ENCODE measurements around the gene ZNF658.
"Not testable (repeated sequence)": the region's sequence is repeated elsewhere in the genome, so short reads cannot be mapped to it uniquely, and the experiment has no call there.

DNA sequence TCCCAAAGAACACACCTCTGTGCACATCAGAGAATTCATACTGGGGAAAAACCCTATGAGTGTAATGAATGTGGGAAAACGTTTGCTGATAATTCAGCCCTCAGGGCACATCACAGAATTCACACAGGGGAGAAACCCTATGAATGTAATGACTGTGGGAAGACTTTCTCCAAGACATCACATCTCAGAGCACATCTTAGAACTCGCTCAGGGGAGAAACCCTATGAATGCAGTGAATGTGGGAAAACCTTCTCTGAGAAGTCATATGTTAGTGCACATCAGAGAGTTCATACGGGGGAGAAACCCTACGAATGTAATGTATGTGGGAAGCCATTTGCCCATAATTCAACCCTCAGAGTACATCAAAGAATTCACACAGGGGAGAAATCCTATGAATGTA lies 19.5 kb downstream of the ZNF658 start:
- TF ChIP-seq, protein P1, sequence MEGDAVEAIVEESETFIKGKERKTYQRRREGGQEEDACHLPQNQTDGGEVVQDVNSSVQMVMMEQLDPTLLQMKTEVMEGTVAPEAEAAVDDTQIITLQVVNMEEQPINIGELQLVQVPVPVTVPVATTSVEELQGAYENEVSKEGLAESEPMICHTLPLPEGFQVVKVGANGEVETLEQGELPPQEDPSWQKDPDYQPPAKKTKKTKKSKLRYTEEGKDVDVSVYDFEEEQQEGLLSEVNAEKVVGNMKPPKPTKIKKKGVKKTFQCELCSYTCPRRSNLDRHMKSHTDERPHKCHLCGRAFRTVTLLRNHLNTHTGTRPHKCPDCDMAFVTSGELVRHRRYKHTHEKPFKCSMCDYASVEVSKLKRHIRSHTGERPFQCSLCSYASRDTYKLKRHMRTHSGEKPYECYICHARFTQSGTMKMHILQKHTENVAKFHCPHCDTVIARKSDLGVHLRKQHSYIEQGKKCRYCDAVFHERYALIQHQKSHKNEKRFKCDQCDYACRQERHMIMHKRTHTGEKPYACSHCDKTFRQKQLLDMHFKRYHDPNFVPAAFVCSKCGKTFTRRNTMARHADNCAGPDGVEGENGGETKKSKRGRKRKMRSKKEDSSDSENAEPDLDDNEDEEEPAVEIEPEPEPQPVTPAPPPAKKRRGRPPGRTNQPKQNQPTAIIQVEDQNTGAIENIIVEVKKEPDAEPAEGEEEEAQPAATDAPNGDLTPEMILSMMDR (conservative IDR thresholded peaks at IDR 0.05; ENCODE audit: low read length): not testable (repeated sequence)
- not testable (repeated sequence) for TF ChIP-seq EZH2phosphoT487 (IDR thresholded peaks at IDR 0.05; ENCODE audit: borderline replicate concordance, low read depth, low read length)

Measured in OCI-LY7 (cell line).